GM19238 (cell line): ENCODE results near the gene DEFB123.
"Not testable (repeated sequence)": the region's sequence is repeated elsewhere in the genome, so short reads cannot be mapped to it uniquely, and the experiment has no call there.

ENCODE experiments used
- DNase-seq: peaks from one replicate; pipeline ENCODE4 v3.0.0; 2011; ENCODE audit warnings: low spot score; ENCODE audit not compliant: insufficient read length

DEFB123 gene

GRCh38 chr20:31440012-31440659 lies at the start of gene DEFB123:
DEFB123 (plus strand) TSS chr20:31440632; CDS start chr20:31440699, 67 bp downstream.
- DNase-seq: no peak

GRCh38 chr20:31392836-31393235 lies 47.6 kb upstream of the DEFB123 start:
- DNase-seq: no peak

DNA sequence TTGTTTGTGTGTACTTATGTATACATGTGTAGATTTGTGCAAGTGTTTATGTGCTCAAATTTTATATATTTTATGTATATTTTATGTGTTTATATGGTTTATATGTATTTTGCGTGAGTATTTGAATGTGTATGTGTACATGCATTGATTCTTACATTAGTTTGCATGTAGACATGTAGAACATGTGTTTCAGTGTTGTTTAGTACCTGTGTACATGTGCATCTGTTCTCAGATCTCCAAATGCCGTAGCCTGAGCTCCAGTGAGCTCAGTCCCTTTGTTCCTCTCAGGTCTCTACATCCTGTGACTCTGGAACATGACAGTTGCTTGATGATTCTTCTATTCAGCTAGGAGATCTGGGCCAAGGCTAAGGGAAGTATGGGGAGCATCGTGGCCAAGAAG lies 45.5 kb upstream of the DEFB123 start:
- DNase-seq: no peak

DNA sequence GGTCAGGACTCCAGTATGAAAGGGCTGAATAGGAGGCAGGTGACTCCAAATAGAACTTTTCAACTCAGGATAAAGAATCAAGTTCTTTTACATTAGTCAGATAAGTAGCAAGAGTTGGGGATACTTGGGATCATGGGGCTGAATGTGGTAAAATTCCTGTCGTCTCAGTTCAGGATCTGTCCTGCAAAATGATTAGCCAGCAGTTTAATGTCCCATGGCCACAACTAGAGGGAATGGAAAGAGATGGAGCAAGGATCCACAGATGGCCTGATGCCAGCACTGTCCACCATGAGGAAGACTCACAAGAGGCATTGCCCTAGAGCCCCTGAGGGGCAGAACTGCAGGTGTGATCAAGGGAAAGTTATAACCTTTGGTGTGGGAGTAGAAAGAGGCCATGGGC lies 36.5 kb upstream of the DEFB123 start:
- no peak for DNase-seq

DNA sequence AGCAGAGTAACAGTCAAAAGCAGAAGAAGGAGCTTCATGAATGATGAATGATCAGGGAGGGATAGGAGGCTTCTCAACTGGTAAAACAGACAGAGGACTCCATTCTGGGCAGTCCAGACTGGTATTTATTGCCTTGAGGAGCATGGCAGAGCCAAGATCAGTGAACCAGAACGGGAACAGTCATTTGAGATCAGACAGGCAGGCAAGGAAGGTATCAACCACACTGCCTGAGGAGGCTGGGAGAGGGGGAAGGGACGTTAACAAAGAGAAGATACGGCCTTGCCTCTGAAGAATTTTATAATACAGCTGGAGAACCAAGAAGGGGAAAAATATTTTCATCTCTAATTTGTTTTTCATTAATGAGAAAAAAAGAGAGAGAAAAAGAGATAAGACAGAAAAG lies 34.3 kb upstream of the DEFB123 start, which contains the start of gene DEFB121:
TSS of gene DEFB121 (minus strand) at position 101 of the 400 bp plus-strand sequence. CDS start at position 38, 63 bp downstream.
- no peak for DNase-seq

DNA sequence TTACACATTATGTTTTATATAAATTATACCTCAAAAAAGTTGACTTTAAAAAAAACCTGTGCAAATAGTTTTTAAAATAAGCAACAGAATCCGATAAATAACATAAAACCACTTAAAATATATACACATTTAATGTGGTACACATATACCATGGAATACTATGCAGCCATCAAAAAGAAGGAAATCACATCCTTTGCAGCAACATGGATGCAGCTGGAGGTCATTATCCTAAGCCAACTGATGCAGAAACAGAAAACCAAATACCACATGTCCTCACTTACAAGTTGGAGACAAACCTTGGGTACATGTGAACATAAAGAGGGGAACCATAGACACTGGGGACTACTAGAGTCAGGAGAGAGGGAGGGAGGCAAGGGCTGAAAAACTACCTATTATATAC lies 30.4 kb upstream of the DEFB123 start:
- DNase-seq: no peak

- DNase-seq: no peak
These were observed 26.1 kb upstream of the DEFB123 start for GRCh38 chr20:31414381-31414780.

GRCh38 chr20:31415653-31416052 lies 24.8 kb upstream of the DEFB123 start:
- DNase-seq: no peak

GRCh38 chr20:31418307-31418706 lies 22.1 kb upstream of the DEFB123 start:
- no peak for DNase-seq

DNA sequence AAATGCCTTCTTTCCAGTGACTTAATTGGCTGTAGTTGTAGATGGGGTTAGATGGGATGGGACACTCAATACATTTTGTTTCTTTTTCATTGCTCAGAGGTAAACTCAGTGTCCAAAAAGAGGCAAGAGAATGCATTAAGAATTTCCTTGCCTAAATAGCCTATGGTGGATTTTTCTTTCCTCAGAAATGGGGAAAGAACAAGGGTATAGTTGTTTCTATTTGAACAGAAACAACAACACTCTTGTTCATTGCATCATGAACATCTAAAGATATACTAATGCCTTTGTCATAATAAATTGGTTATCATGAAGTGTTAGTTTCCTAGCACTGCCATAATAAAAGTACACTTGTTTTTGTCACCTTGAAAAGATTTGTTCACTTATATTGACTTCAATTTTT lies 14.6 kb upstream of the DEFB123 start:
- no peak for DNase-seq

DNA sequence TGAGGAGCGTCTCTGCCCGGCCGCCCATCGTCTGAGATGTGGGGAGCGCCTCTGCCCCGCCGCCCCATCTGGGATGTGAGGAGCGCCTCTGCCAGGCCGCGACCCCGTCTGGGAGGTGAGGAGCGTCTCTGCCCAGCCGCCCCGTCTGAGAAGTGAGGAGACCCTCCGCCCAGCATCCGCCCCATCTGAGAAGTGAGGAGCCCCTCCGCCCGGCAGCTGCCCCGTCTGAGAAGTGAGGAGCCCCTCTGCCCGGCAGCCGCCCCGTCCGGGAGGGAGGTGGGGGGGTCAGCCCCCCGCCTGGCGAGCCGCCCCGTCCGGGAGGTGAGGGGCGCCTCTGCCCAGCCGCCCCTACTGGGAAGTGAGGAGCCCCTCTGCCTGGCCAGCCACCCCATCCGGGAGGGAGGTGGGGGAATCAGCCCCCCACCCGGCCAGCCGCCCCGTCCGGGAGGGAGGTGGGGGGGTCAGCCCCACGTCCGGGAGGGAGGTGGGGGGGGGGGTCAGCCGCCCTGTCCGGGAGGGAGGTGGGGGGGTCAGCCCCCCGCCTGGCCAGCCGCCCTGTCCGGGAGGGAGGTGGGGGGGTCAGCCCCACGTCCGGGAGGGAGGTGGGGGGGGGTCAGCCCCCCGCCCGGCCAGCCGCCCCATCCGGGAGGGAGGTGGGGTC lies 13.4 kb upstream of the DEFB123 start:
- not testable (repeated sequence) for DNase-seq

DNA sequence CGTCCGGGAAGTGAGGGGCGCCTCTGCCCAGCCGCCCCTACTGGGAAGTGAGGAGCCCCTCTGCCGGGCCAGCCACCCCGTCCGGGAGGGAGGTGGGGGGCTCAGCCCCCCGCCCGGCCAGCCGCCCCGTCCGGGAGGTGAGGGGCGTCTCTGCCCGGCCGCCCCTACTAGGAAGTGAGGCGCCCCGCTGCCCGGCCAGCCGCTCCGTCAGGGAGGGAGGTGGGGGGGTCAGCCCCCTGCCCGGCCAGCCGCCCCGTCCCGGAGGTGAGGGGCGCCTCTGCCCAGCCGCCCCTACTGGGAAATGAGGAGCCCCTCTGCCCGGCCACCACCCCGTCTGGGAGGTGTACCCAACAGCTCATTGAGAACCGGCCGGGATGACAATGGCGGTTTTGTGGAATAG lies 12.9 kb upstream of the DEFB123 start:
- DNase-seq: not testable (repeated sequence)

DNA sequence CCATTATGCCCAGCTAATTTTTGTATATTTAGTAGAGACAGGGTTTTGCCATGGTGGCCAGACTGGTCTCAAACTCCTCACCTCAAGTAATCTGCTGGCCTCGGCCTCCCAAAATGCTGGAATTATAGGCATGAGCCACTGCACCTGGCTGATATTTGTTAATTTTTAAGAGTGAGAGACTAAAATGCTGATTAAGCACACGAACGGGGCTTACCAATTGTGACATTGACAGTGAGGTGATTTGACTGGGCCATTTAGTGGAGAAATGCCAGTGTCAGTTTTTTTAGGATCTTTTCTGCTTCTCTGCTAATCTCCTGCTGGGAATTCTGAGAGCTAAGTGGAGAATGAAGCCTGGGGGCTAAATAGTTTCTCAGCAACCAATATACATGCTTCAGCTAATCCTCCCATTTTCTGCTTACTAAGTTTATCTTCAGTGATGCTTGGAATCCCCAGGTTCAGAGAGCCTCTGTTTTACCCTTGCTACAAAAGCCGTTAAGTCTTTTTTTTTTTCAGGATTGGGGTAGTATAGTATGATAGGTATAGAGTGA lies 9.8 kb upstream of the DEFB123 start:
- DNase-seq: no peak

DNA sequence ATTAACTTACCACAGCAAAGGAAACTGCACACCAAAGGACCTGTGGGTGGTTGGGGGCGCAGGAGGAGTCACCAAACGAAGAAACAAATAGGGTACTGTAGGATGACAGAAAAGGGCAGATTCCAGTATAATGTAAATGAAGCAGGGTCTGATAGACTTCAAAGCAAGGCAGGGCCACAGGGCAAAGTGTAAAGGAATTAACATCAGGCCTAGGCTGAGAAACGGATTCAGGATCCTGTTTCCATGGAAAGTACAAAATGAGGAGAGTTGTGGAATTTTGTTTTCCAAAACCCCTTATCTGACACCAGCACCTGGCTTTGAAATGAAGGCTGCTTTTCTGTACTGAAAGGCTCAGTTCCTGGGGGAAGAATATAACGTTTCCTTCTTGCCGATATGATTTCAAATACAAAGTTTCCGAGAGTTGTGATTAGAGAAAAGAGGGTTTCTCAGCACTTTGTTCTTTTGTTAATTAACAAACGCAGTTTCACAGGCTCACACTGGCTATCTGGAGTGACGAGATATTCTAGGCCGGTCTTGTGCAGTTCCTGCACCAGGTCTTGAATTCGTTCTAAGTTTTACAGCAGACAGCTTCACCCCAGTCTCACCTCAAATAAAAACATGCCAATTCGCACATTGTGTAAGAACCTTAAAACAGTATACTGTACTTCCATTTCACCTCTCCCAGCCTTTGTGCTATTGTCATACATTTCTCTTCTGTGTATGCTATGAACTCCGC lies 5.8 kb downstream of the DEFB123 start:
- no peak for DNase-seq

GRCh38 chr20:31449511-31450414 lies 9.3 kb downstream of the DEFB123 start:
- DNase-seq: no peak

DNA sequence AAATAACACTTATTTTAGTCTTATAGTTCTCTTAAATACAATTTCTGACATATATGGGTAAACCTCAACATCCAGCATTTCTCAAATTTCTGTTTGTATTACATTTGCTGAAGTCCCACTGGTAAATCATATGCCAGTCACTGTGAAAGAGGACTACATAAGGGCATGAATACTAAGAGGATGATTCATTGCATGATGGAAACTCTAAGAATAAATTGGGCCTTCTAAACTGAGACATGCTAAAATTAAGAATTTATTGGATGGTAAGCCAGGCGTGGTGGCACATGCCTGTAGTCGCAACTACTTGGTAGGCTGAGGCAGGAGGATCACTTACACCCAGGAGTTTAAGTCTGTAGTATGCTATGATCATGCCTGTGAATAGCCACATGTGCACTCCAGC lies 12.1 kb downstream of the DEFB123 start:
- no peak for DNase-seq

- no peak for DNase-seq
These were observed 13.9 kb downstream of the DEFB123 start for GRCh38 chr20:31454361-31454760.

- not testable (repeated sequence) for DNase-seq
These were observed 30.5 kb downstream of the DEFB123 start for GRCh38 chr20:31470946-31471345.

- no peak for DNase-seq
These were observed 32.2 kb downstream of the DEFB123 start for GRCh38 chr20:31472395-31473330.
